Stomach (tissue), 9 donors: ENCODE results near the gene SMIM11. TPM values are rescaled to one million over a fixed set of nuclear protein-coding genes. Genes with fewer than 3 reads are reported as not detected.
A peak's percentile ranks its signal among the peaks of the same experiment; 100 is the strongest.

Experiments
- DNase-seq, 2 donors: peaks; one replicate each; pipeline versions ENCODE4 v3.0.0 to v3.0.0-alpha.2; 2013 to 2019
- H3K27ac ChIP-seq, 5 donors: fragments of 200-600 bp in 4 of 5; sonication (generic) in 4 of 5; one replicate each; pipeline ENCODE4 v1.5.1; 2013 to 2019; ENCODE audit warnings: mild to moderate bottlenecking in 1 of 5, moderate library complexity in 1 of 5
- H3K27me3 ChIP-seq, 3 donors: fragments of 200-600 bp; sonication (generic); one replicate each; pipeline ENCODE4 v1.5.1; 2017 to 2019; ENCODE audit warnings: mixed run types in 1 of 3
- H3K36me3 ChIP-seq, 4 donors: fragments of 200-600 bp; sonication (generic); 1 replicate in 3 of 4; 2 replicates in 1 of 4; pipeline ENCODE4 v1.5.1; 2016 to 2019
- H3K4me1 ChIP-seq, 4 donors: fragments of 200-600 bp; sonication (generic); one replicate each; pipeline ENCODE4 v1.5.1; 2016 to 2019
- H3K4me3 ChIP-seq, 4 donors: fragments of 200-600 bp; sonication (generic) in 3 of 4; one replicate each; pipeline ENCODE4 v1.5.1; 2016 to 2019; ENCODE audit warnings: mild to moderate bottlenecking in 1 of 4
- H3K9me3 ChIP-seq, 4 donors: fragments of 200-600 bp; sonication (generic); one replicate each; pipeline ENCODE4 v1.5.1; 2016 to 2019
- CTCF ChIP-seq, 7 experiments: fragments of 450-650 bp in 4 of 7; fragments of 200-600 bp in 3 of 7; sonication (generic) in 3 of 7; IDR thresholded peaks; one replicate each; pipeline ENCODE4 v1.5.1; 2016 to 2019; ENCODE audit warnings: antibody characterized with exemption in 7 of 7, control low read depth in 2 of 7, mild to moderate bottlenecking in 1 of 7
- EP300 ChIP-seq: sonication (generic); formaldehyde crosslinking; IDR thresholded peaks from one replicate; pipeline ENCODE4 v1.6.1; 2017; ENCODE audit warnings: antibody characterized with exemption
- POLR2A ChIP-seq, 4 donors: fragments of 450-650 bp; IDR thresholded peaks; one replicate each; pipeline ENCODE4 v1.6.1; 2016; ENCODE audit warnings: antibody characterized with exemption in 4 of 4, control low read depth in 2 of 4, mild to moderate bottlenecking in 1 of 4, moderate library complexity in 1 of 4
- POLR2AphosphoS5 ChIP-seq, 3 donors: sonication (generic); formaldehyde crosslinking; IDR thresholded peaks; one replicate each; pipeline ENCODE4 v1.6.1; 2016; ENCODE audit warnings: antibody characterized with exemption in 3 of 3
- WGBS, 5 donors: extraction: QIAGEN DNeasy Blood & Tissue Kit in 3 of 5; methylation state at CpG; one replicate each; pipeline versions ENCODE4 v1.1.5 to v1.1.7; 2013 to 2018; 5-methylcytosine and 5-hydroxymethylcytosine counted together
- intact Hi-C: fragments of 100-400 bp; cut with DNase I; formaldehyde crosslinking; loops from one replicate; pipeline ENCODE4 v1.15.1; 2023; ENCODE audit warnings: low total_unique reads
- polyA plus RNA-seq, 3 donors: library from polyadenylated mRNA; stranded (reverse); fragments of 200-250 nt; gene quantifications; one replicate each; pipeline ENCODE4 v1.2.3, GENCODE V29; 2013
- total RNA-seq, 5 donors: library from RNA; depleted of rRNA; stranded (reverse); fragments of >200 nt; gene quantifications; one replicate each; pipeline versions ENCODE4 v1.1.0 to v1.2.3, GENCODE V29; 2014 to 2016
- donor health status: healthy with polysubstance abuse.
- donor health status: Bipolar disorder and iron deficiency.
- donor health status: healthy.

The SMIM11 gene
- total and polyA plus RNA-seq, 8 donors: 1.2 to 29.5 (median 16.2) TPM; not detected in 1

GRCh38 chr21:34337741-34338140 lies 37.6 kb upstream of the SMIM11 start:
- TF ChIP-seq POLR2A (IDR thresholded peaks at IDR 0.05): no peak
- no peak for TF ChIP-seq POLR2AphosphoS5 (IDR thresholded peaks at IDR 0.05)
- TF ChIP-seq EP300: no peak
- TF ChIP-seq CTCF (IDR thresholded peaks at IDR 0.05): no peak
- Histone ChIP-seq H3K36me3 (no peaks in the 10 kb centered on the region), H3K27me3 (no peaks in the 10 kb centered on the region), H3K9me3 (no peaks in the 10 kb centered on the region), H3K27ac (peak overlapping the region in 2 of 5 donors; percentile 40 to 69), H3K4me1 (peaks cover 0 to 25% (median 10%) of the 10 kb centered on the region in 4 donors), H3K4me3 (no peak overlapping the region)
- DNase-seq: no peak
- WGBS, 5 donors: 46 to 77% (median 57%) methylated on average over 6 of the region's 6 CpGs
- intact Hi-C loops: no loop called here

- Histone ChIP-seq H3K9me3 (no peaks in the 10 kb centered on the region), H3K36me3 (no peaks in the 10 kb centered on the region), H3K4me3 (no peak overlapping the region), H3K4me1 (peaks cover 0 to 25% (median 10%) of the 10 kb centered on the region in 4 donors), H3K27me3 (no peaks in the 10 kb centered on the region), H3K27ac (peak overlapping the region in 1 of 5 donors; percentile 69)
- no peak for DNase-seq
- 89 to 98% (median 96%) methylated on average over 8 of the region's 8 CpGs for WGBS, 5 donors
- TF ChIP-seq CTCF (IDR thresholded peaks at IDR 0.05) (no peak), POLR2AphosphoS5 (IDR thresholded peaks at IDR 0.05) (no peak), POLR2A (IDR thresholded peaks at IDR 0.05) (no peak), EP300 (no peak)
- intact Hi-C loops: no loop called here
Measured at GRCh38 chr21:34338226-34338625, 37.1 kb upstream of the SMIM11 start.

- Histone ChIP-seq H3K9me3 (no peaks in the 10 kb centered on the region), H3K27me3 (no peaks in the 10 kb centered on the region), H3K4me3 (no peak overlapping the region), H3K27ac (no peak overlapping the region), H3K4me1 (peaks cover 0 to 26% (median 12%) of the 10 kb centered on the region in 4 donors), H3K36me3 (no peaks in the 10 kb centered on the region)
- DNase-seq: no peak
- TF ChIP-seq CTCF (IDR thresholded peaks at IDR 0.05) (no peak), POLR2AphosphoS5 (IDR thresholded peaks at IDR 0.05) (no peak), POLR2A (IDR thresholded peaks at IDR 0.05) (no peak), EP300 (no peak)
- intact Hi-C loops: no loop called here
- 61 to 88% (median 82%) methylated on average over 3 of the region's 3 CpGs for WGBS, 5 donors
Measured at GRCh38 chr21:34340061-34340460, 35.2 kb upstream of the SMIM11 start.

GRCh38 chr21:34342476-34342875 lies 32.8 kb upstream of the SMIM11 start:
- DNase-seq: no peak
- TF ChIP-seq POLR2AphosphoS5 (IDR thresholded peaks at IDR 0.05) (no peak), POLR2A (IDR thresholded peaks at IDR 0.05) (no peak), EP300 (no peak), CTCF (IDR thresholded peaks at IDR 0.05) (no peak)
- 80 to 94% (median 88%) methylated on average over 5 of the region's 5 CpGs for WGBS, 5 donors
- intact Hi-C loops: no loop called here
- no peaks in the 10 kb centered on the region for H3K27me3 ChIP-seq
- H3K36me3 ChIP-seq: no peaks in the 10 kb centered on the region
- H3K4me1 ChIP-seq: peaks cover 0 to 23% (median 3%) of the 10 kb centered on the region in 4 donors
- H3K27ac ChIP-seq: no peak overlapping the region
- H3K9me3 ChIP-seq: no peaks in the 10 kb centered on the region
- H3K4me3 ChIP-seq: no peak overlapping the region
